ENCODE measurements around the gene MXD3.
"Not testable (repeated sequence)": the region's sequence is repeated elsewhere in the genome, so short reads cannot be mapped to it uniquely, and the experiment has no call there.

MXD3 gene

DNA sequence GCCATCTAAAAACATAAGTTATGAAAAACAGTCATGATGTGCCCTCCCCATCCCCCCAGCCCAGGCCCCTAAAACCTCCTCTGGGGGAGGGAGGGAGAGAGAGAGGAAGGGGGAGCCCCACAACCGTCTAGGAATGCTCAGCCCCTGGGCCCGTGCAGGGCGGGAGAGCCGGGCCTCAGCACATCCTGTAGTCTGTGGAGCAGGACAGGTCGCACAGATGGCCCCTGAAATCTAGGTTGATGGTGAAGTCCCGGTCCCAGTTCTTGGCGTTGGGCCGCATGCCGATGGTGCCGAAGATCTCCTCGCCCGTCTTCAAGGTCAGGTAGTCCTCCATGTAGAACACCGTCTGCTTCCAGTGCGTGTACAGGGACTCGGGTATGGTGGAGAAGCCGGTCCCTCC, 46.3 kb downstream of the MXD3 start:
- DNase-seq = no peak

GRCh38 chr5:177264178-177264577, 47.5 kb downstream of the MXD3 start:
- no peak for DNase-seq

GRCh38 chr5:177261510-177261909, 50.2 kb downstream of the MXD3 start:
- DNase-seq = no peak

GRCh38 chr5:177260961-177261360, 50.7 kb downstream of the MXD3 start:
- no peak for DNase-seq

GRCh38 chr5:177258711-177259110, 53.0 kb downstream of the MXD3 start:
- not testable (repeated sequence) for DNase-seq
